ENCODE data around the gene CYP8B1. TPM values are rescaled to one million over a fixed set of nuclear protein-coding genes. Genes with fewer than 3 reads are reported as not detected.

CYP8B1 gene
- total and polyA plus RNA-seq, 2 of the 8 experiments (the other 6 are each of a cell fraction or from before 2014, with no cell fraction given), result not detected

DNA sequence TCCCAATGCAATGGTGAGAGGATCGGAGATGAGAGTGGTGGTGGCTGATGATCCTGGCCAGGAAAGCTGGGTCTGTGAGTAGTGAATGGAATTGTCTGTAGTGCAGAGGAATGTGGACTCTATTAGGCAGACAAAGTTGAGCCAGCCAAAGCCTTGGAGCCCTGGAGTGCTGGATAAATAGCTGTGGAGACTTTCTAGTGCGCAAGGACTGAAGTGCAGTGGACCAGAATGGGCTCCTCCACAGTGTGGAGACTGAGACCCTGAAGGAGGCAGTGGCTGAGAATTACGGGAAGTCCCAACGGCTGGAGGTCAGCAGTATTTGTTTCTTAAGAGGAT is 31.1 kb upstream of the CYP8B1 start:
- no peak overlapping the region for H2BK5ac ChIP-seq (ENCODE audit: low read depth, low read length)
- TF ChIP-seq SUZ12 (IDR thresholded peaks at IDR 0.05; ENCODE audit: low read length), result no peak
- TF ChIP-seq SP1 (IDR thresholded peaks at IDR 0.05; ENCODE audit: low read depth, low read length), result no peak
- TF ChIP-seq KDM5A (IDR thresholded peaks at IDR 0.05; ENCODE audit: low read length), result no peak
- no peak for TF ChIP-seq SRF (IDR thresholded peaks at IDR 0.05; ENCODE audit: low read depth, low read length)
- TF ChIP-seq SAP30 (IDR thresholded peaks at IDR 0.05; ENCODE audit: insufficient read depth, insufficient replicate concordance, low read length), result no peak
- no peak for TF ChIP-seq RBBP5 (IDR thresholded peaks at IDR 0.05; ENCODE audit: borderline replicate concordance, low read depth, low read length)
- TF ChIP-seq EGR1 (IDR thresholded peaks at IDR 0.05; ENCODE audit: borderline replicate concordance, low read depth, low read length), result no peak

More for the DNA sequence above, 31.1 kb upstream of the CYP8B1 start:
- no peak overlapping the region for H3K9ac ChIP-seq (replicated peaks in 1 of 4; ENCODE audit: extremely low read depth in 1 of 4, low read depth in 3 of 4, low read length in 3 of 4)
- H2BK20ac ChIP-seq (ENCODE audit: low read length), result no peak overlapping the region
- H3K23me2 ChIP-seq (ENCODE audit: low read depth, low read length), result no peaks in the 10 kb centered on the region
- 0 out of 2 replicates have a peak overlapping the region, but pooled peaks have one; percentile 93 for H2AK5ac ChIP-seq (ENCODE audit: low read depth, low read length)
- H3K79me2 ChIP-seq (ENCODE audit: control insufficient read depth in 1 of 2, insufficient read depth in 2 of 2, low read length in 2 of 2), result no peaks in the 10 kb centered on the region
- no peak overlapping the region for H3K14ac ChIP-seq (ENCODE audit: insufficient read length)
- H3K4me1 ChIP-seq (replicated peaks in 1 of 4; ENCODE audit: control insufficient read depth in 3 of 4, insufficient read depth in 4 of 4, low read length in 3 of 4), result no peaks in the 10 kb centered on the region; a peak in 1 of 7 replicates
- no peak overlapping the region for H3K4ac ChIP-seq (replicated peaks; ENCODE audit: insufficient read length, low read depth, low read length)
- no peak for FAIRE-seq
- no peaks in the 10 kb centered on the region for H4K20me1 ChIP-seq (replicated peaks in 1 of 2; ENCODE audit: control insufficient read depth in 1 of 2, insufficient read depth in 2 of 2, low read length in 2 of 2)
- H2BK15ac ChIP-seq (ENCODE audit: low read length), result 0 out of 2 replicates have a peak overlapping the region, but pooled peaks have one; percentile 16
- H3K36me3 ChIP-seq (ENCODE audit: control insufficient read depth in 2 of 4, insufficient read depth in 4 of 4, low read length in 3 of 4), result no peaks in the 10 kb centered on the region
- no peak overlapping the region for H4K5ac ChIP-seq (ENCODE audit: insufficient read length, low read depth, low read length)
- POLR2A ChIA-PET (ENCODE audit: partially characterized antibody), result no interaction called here
- H3K9me3 ChIP-seq (ENCODE audit: insufficient read depth in 2 of 2, low read depth in 1 of 2, low read length in 1 of 2), result peaks cover 0 to 19% of the 10 kb centered on the region in 2 experiments; a peak in 2 of 4 replicates
- CTCF ChIA-PET (ENCODE audit: partially characterized antibody), result no interaction called here
- H2BK120ac ChIP-seq (replicated peaks; ENCODE audit: low read depth, low read length), result no peak overlapping the region
- H2AFZ ChIP-seq (ENCODE audit: low read length), result no peak overlapping the region
- DNase-seq (ENCODE audit: low read depth in 1 of 2, low spot score in 2 of 2), result no peak
- H3K79me1 ChIP-seq (ENCODE audit: low read depth, low read length), result no peaks in the 10 kb centered on the region
- H3K56ac ChIP-seq (replicated peaks; ENCODE audit: insufficient read length, low read depth, low read length), result no peak overlapping the region
- 89% methylated on average over 4 of the region's 4 CpGs; no CpG with 5 or more reads in 1 of the 2 experiments for WGBS, 2 experiments (ENCODE audit: extremely low coverage in 1 of 2, insufficient coverage in 1 of 2, insufficient read length in 1 of 2, insufficient replicate concordance in 2 of 2, low coverage in 1 of 2, low lambda C conversion rate in 2 of 2, missing lambda C conversion rate in 1 of 2)
- H2BK12ac ChIP-seq (ENCODE audit: low read depth, low read length), result no peak overlapping the region
- H3K27me3 ChIP-seq (replicated peaks in 1 of 4; ENCODE audit: control insufficient read depth in 3 of 4, extremely low read depth in 1 of 4, insufficient read depth in 3 of 4, low read length in 3 of 4), result no peaks in the 10 kb centered on the region
- no peak overlapping the region for H3K27ac ChIP-seq (ENCODE audit: low read depth, low read length)
- H3K4me3 ChIP-seq (ENCODE audit: extremely low read depth in 1 of 4, insufficient read depth in 2 of 4, low read depth in 3 of 4, low read length in 4 of 4), result no peak overlapping the region
- no peak overlapping the region for H4K8ac ChIP-seq (ENCODE audit: extremely low read depth, insufficient read depth, low read length)
- H3K23ac ChIP-seq (ENCODE audit: insufficient read length), result no peak overlapping the region
- no peak overlapping the region for H4K91ac ChIP-seq (replicated peaks; ENCODE audit: insufficient read length, low read length)
- H3K18ac ChIP-seq (ENCODE audit: extremely low read depth, low read length), result no peak overlapping the region
- H3K4me2 ChIP-seq (ENCODE audit: insufficient read depth in 1 of 2, low read depth in 2 of 2, low read length in 2 of 2), result peak overlapping the region in 1 of 2 experiments; percentile 34; a peak in 1 of 4 replicates

Measured in H1 (cell line).